ENCODE measurements around the gene MEF2D.

The MEF2D gene

DNA sequence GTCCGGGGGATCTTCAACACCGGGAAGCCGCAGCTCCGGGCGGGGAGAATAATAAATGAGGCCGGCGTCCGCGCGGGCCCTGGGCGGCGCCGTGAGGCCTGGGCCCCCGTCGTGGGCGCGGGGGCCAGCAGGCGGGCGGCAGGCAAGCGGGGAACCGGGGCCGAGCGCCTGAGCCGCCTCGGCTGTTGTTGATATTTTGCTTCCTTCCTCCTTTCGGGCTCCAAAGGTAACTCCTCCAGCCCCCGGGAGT, at the start of gene MEF2D:
Gene MEF2D (minus strand): TSS at position 233 of the 250 bp plus-strand sequence. CDS start 17,483 bp downstream, outside the sequence.
- DNase-seq: peak; percentile 79

DNA sequence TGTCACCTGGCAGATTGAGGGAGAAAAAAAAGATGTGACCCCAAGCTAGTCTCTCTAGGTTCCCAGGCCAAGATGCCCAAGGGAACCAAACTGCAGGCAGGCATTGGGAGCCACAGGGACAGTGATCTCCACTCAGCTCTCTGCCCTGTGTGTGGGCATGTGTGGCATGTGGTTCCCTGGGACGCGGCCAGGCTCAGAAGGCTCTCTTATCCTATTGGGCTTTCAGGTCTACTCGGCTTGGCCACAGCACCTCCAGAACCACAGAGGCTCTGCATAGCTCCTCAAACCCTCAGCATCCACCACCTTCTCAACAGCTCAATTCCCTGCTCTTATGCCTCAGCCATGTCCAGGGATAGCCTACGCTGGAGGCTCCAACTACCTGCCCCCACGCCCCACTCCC, 49.8 kb upstream of the MEF2D start:
- DNase-seq: no peak

DNA sequence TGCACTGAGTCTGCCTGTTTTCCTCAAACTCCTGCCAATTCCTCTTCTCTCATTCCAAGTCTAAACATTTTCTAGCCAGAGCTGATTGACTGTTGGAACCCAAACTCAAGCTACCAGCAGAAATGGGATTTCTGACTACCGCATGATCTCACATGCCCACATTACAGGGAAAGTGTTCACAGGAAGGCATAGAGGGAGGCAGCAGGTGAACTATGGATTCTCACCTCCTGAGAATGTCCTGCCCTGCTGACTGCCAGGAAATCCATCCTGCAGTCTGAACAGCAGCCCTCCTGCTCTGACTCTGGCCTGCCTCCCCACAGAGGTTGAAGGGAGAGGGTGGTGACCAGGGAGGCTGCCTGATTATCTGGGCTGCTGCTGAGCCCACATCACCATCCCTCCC, 49.3 kb upstream of the MEF2D start:
- DNase-seq: no peak

DNA sequence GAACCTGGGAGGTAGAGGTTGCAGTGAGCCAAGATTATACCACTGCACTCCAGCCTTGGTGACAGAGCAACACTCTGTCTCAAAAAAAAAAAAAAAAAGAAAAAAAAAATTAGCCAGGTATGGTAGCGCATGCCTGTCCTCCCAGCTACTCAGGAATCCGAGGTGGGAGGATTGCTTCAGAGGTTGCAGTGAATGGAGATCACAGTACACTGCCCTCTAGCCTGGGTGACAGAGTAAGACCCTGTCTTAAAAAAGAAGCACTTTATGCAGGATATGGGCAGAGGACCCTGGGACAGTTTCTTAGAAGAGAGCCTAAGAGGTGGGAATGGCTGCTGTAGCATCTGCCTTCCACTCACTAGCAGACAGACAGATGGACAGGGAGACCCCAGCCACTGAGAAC, 48.8 kb upstream of the MEF2D start:
- no peak for DNase-seq

DNA sequence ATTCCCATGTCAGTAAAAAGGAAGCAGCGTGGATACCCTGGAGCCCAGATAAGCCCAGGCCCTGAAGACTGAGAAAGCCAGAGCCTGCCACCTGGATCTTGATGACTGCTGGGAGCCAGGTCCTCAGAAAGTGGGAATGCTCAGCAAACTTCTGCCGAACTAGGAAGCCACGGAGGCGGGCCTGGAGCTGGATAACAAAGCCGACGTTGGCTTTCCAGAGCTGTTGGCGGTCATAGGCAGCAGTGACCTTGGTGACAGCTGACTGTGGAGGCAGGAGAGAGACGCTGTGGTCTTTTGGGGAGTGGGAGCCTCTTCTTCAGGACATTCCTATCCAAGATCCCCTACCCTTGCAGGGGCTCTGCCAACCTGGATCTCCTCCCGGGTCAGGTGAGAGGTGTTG, 47.4 kb upstream of the MEF2D start:
- no peak for DNase-seq

DNA sequence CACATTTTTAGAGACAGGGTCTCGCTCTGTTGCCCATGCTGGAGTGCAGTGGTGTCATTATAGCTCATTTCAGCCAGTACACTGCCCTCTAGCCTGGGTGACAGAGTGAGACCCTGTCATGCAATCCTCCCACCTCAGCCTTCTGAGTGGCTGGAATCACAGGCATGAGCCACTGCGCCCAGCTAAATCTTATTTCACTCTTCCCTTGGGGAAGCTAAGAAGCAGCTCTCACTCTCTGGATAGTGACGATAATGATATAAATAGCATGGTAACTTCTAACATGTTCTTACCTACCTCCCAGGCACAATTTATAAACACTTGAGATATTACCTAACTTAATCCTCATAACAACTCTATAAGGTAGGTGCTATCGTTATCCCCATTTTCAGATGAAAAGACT, 46.9 kb upstream of the MEF2D start:
- no peak for DNase-seq

DNA sequence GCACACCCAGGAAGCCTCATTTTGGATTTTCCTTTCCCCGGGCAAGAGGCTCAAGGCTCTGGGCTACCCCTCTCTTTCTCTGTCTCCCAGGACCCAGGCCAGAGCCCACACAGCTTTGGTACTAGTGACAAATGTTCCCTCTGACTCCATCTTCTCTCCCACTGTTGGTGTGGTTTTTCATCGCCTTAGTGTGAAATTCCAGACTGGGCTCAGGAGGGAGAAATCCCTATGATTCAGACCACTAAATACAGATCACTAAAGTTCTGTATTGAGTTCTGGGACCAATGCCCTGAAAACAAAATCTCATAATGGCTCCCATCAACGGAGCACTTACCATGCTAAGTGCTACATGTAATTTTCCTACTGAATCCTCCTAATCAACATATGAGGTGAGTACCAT, 45.7 kb upstream of the MEF2D start:
- no peak for DNase-seq

DNA sequence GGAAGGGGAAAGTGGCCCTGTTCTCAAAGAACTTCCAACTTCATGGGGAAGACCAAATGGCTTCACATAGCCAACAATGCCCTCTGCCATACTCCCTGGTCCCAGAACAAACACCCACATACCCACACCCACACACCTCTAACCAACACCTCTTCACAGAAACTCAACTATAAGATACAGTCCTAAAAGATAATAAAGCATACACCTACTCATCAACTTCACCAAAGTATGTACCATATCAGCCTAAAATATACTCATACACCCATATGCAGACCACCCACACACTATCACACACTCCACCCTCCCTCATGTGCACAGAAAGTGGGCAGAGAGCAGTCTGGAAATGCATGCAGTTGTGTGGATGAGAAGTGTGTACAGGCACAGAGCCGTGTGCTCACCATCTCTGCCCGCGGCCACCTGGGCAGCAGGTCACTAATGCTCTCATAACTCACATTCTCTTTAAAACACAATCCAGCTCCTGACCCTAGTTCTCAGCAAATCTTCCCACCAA, 44.1 kb upstream of the MEF2D start:
- no peak for DNase-seq

DNA sequence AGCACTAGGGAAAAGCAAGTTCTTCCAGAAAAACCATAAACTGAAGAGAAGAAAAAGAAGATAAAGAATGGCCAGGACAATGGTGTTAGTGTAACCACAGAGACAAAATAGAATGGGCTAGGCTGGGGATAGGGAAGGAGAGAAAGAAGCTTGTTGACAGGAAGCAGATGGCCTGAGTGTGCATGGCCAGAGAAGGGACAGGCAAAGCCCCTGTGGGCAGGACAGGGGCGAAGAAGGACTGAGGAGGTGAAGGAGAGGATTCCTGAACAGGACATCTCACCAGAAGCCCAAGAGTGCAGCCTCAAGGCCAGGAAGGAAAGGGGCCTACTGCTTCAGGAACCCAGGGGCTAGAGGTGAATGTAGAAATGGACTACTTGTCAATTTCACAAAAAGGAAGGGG, 42.5 kb upstream of the MEF2D start:
- DNase-seq: no peak

DNA sequence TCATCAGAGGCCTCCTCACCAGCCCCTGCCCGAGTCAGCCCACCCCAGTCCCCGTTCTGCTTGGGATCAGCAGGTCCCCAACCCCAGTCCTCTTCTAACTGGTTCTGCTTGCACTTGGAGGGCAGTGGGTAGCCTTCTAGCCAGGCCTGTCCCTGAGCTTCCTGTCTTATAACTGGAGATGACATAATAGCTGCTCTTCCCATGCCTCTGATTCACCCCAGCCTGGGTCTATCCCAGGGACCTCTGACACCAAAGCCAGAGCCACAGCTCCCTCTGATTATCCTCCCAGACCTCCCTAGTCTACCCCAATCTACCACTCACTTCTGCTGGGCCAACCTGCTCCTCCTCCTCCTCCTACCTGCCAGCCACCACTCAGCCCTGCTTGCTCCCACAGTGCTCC, 40.4 kb upstream of the MEF2D start:
- DNase-seq: no peak

DNA sequence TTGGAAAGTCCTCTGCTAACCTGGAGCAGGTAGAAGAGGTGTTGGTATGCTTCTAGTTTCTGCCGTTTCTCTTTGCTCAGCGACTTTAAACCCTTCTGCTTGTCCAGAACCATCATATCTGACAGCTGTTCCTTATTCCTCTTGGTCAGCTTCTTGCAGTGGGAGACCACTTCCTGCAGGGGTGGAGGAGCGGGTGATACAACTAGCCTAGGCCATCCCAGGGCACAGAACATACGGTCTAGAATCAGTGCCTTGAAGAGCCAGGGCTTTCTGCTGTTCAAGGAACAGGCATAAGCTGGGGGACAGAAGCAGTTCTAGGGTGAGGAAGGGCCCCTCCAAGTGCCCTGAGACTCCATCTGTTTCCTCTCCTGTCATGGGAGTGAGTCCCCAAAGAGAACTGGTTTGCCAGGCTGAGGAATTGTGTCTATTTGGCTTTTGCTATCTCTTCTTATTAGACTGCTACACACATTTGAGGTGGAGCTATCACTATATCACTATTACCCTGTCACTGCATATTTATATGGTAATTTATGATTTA, 39.3 kb upstream of the MEF2D start:
- DNase-seq: no peak

DNA sequence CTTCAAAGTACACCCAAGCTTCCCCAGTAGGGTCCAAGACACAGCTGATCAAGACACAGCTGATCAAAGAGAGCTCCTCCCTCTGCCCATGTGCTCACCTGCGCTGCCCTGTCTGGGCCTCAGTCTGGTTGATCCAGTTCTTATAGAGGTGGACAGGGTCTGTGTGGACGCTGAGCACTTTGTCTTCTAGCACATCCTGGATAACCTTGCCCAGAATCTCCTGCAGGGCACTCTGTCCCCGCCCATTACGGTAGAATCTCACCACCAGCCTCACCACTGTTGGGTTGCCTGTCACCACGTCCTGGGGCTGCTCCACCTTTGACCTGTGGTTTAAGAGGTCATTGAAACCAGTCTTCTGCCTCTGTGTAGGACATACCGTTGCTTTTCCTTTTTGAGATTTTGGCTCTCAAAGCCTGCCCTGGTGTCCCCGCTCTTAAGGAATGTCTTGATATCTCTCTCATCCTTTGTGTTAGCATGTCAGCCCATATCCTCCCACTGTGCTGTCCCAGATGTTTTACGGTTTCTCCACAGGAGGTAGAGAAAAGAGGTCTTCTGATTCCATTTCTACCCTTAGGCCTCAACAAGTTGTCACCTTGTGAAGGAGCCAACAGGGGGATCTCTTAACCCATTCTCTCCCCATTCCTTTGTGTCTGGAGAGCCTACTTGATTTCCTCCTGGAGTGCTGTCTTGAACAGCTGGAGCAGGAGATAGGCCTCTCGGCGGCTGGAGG, 38.3 kb upstream of the MEF2D start:
- no peak for DNase-seq

DNA sequence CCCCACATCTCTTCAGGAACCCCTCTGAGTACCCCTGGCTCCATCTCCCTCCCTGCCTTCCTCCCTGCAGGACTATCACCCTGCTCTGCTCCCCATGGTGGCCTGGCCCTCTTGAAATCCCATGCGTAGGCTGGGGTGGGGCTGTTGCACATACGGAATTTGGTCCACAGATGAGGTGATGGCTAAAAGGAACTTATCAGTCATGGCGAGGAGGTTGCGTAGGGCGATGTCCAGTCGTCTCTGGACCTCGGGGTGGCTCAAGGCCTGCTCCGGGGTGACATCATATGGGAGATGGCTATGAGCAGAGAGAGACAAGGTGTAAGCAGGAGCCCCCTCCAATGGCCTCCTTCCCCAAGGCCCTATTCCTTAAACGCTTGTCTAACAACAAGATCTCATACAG, 36.5 kb upstream of the MEF2D start:
- no peak for DNase-seq

DNA sequence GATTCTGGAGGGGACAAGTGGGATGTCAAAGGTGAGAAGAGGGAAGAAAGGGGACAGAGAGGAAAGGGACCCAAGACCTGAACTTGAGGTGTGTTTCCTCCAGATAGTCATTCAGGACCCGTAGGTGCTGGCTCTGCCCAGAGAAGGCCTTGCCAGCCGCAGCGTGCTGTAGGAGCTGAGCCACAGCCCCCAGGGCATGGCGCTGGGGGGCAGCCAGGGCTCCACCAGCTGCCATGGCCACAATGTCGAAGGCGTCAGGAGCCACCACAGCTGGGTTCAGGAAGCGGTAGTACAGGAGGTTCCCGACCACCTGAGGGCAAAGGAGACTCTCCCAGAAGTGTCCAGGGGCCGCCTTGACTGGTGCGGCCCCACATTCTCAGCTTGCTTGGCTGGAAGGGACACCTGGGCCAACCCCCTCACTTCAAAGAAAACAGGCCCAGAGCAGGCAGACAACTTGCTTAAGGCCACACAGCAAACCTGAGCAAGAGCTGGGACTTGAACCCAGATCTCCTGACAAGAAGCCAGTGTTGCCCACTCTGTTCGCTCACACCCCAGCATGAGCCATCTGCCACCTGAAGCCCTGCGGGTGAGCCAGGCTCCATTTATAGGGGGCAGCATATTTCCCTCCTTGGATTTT, 34.0 kb upstream of the MEF2D start:
- no peak for DNase-seq

DNA sequence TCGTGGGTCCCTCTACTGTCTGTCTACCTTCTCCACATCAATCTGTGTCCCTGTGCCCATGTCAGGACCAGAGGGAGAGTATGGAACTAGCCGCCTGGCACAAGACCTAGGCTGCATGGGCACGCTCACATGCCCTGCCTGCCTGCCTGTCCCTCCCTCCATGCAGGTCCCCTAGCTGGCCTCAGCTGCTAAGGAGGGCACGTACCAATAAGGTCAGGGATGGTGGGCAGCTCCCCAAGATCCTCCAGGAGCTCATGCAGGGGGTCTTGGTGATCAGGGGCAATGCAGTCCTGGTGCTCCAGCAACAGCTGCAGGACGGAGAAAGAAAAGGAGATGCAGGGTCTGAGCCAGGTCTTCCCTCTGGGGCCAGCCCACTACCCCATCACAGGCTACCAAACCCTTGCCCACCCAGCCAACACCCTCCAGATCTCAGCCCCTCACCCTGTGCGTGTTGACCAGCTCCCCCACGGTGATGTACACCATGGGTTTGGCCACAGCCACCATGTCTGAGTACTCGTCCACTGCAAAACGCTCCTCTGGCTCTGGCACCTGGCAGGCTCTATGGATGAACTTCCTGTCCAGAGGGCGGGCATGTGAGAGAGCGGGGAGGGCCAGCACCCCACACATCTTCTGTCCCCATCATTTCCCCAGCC, 33.1 kb upstream of the MEF2D start:
- DNase-seq: no peak

DNA sequence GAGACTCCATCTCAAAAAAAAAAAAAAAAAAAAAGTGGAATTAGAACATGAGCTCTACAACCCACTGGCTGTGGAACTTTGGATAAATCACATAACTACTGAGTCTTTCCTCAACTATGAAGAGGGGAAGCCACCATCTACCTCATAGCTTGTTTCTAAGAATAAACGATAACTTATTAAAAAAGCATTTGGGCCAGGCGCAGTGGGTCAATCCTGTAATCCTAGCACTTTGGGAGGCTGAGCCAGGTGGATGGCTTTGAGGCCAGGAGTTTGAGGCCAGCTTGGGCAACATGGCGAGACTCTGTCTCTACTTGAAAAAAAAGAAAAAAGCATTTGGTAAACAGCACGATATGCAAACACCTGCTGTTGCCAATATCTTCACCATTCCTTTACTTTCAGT, 31.8 kb upstream of the MEF2D start:
- no peak for DNase-seq

DNA sequence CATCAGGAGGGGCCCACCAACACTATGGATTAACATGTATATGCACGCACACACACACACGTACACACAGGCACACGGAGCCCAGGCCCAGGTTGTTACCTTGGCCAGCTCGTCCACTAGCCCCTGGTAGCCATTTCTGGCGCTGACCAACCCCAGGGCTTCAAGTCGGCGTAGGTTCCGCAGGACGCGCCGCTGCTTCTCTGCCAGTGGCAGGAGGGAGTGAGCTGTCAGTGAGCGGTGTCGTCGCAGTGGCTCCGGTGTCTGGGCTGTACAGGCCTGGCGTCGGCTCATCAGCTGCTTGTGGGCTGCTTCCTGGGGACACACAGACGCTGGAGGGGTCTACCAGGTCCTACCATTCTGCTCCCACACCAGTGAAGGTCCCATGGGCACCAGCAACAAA, 29.4 kb upstream of the MEF2D start:
- DNase-seq: no peak

DNA sequence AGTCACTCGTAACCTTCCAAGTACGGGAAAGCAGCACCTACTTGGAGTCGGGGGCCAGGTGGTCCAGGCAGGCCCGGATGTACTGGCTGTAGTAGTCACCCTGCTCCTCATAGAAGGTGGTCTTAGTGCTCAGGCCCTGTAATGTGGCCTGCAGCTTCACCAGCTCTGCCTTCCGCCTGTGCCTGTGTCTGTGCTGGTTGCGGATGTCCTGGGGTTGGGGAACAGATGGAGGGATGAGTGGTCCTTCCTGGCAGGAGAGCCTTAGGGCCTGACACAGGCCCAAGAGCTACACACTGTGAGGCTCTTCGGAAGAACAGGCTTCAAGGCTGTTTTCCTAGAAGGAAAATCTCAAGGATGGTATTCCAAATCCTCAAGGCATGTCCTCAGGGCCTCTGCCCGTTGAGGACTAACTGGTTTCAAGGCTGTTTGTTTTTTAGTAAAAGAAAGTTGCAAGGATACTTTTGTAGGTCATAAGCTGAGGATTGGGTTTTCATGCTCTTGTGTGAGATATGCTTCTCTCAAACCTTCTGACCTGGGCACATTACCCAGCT, 28.4 kb upstream of the MEF2D start:
- DNase-seq: no peak

DNA sequence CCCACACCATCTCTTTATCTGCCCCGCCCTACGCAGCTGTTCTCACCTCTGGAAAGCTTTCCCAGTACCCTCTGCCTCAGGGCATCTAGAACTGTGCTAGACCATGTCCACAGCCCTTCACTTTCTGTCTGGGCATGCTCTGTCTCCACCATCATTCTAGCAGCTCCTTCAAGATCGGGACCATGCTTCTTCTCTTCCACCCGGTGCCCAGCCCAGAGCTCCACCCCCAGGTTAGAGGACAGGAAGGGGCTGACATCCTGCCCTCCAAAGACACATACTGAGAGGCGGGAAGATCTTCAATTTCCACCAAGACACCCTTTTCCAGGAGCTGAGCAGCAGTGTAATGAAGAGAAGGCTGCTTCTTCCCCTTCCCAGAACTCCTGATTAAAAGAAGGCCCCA, 27.7 kb upstream of the MEF2D start:
- DNase-seq: no peak

DNA sequence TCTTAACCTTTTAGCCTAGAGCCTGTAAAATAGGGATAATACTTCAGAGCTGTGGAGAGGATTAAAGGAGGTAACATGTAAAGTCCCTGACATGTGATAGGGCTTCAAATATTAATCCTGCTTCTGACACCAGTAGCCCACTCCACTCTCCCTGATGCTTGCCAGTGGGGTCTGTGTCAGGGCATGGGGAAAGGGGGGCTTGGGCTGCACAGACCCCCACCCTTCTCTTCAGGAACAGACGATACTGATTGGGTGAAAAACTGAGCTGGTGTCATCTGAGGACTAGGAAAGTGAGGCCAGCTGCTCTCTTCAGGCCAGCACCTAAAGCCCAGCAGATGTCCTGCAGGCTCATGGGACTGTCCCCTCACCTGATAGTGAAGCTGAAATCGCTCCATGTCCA, 27.0 kb upstream of the MEF2D start:
- no peak for DNase-seq

DNA sequence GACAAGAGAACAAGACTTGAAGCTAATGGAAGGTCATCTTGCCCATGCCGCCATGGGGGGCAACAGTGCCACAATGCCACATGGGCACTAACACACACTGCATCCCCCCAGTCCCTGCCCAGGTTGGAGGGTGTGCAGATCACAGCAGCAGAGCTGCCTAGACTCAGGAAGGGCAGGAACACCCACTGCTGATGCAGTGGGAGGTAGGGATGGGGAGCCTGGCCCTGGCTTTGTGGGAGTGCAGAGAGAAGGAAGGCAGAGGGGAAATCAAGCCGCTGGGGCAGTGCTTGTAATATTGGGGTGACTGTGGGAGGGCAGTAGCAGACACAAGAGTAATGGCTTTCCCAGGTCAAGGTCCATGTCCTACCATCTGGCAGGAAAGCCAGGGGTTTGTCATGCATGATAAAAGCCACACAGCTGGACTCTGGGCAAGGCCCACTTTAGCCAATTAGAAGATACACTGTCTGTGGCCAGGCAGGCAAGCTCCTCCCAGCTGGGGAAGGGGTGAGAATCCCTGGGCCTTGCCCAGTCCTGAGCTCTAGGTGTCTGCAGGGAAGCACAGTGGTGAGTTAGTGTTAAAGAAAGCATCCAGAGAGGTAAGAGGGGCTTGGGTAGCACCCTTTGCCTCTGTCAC, 25.4 kb upstream of the MEF2D start:
- no peak for DNase-seq

DNA sequence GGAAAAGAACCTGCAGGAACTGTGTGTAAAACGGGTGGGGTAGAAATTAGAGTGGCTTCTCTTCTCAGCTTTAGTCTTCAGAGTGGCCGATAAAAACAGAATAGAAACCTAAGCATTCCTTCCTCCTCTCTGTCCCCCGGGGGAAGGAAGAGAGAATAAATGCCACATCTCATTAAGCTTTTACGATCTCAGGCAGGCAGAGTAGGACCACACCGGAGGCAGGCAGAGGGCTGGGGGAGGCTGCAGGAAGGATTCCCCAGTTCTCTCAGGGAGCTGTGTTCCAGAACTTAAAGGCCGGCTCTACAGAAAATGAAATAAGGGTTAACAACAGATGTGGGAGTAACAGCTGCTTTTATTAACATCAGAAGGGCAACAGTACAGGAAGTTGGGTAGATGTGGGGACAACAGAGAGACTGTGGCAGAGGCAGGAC, 24.5 kb upstream of the MEF2D start:
- DNase-seq: peak; percentile 64

DNA sequence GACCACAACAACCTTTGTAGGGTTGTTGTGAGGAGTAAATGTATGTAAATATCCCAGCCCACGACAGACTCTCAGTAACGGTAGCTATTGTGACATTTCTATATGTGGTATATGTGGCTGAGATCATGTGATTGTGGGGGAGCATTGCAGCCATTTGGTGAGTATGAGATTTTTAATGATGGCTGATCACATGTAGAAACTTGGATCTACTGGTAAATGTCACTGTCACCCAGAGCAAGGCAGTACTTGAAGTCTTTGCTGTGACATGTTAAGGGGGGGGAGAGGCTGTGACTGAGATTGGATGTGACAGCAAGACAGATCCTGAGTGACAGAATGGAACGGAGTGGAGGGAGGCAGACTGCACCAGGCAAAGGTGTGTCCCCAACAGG, 23.9 kb upstream of the MEF2D start:
- DNase-seq: peak; percentile 52
